Measurements from ENCODE around the gene SPATA6L.

SPATA6L gene

GRCh38 chr9:4706021-4706420 lies 39.7 kb upstream of the SPATA6L start:
- in situ Hi-C loops (cut with HindIII; ENCODE audit: low pct_ligation_motif_present, low sequenced_read_pairs), result no loop called here
- Histone ChIP-seq H3K4me3 (ENCODE audit: low read depth, low read length) (no peak overlapping the region), H3K36me3 (replicated peaks) (peaks cover 4% of the 10 kb centered on the region), H3K27ac (no peak overlapping the region), H3K27me3 (replicated peaks) (no peaks in the 10 kb centered on the region)
- no peak for TF ChIP-seq CTCF (IDR thresholded peaks at IDR 0.05; ENCODE audit: low read depth, low read length, missing control alignments)
- DNase-seq, result no peak

GRCh38 chr9:4704129-4704528 lies 37.8 kb upstream of the SPATA6L start:
- no peak for TF ChIP-seq CTCF (IDR thresholded peaks at IDR 0.05; ENCODE audit: low read depth, low read length, missing control alignments)

GRCh38 chr9:4701526-4701925 lies 35.2 kb upstream of the SPATA6L start:
- Histone ChIP-seq H3K27ac (no peak overlapping the region), H3K4me3 (ENCODE audit: low read depth, low read length) (no peak overlapping the region), H3K27me3 (replicated peaks) (no peaks in the 10 kb centered on the region), H3K36me3 (replicated peaks) (peaks cover 8% of the 10 kb centered on the region)
- no peak for DNase-seq
- in situ Hi-C loops (cut with HindIII; ENCODE audit: low pct_ligation_motif_present, low sequenced_read_pairs), result no loop called here
- TF ChIP-seq CTCF (IDR thresholded peaks at IDR 0.05; ENCODE audit: low read depth, low read length, missing control alignments), result no peak

More at GRCh38 chr9:4704129-4704528, 37.8 kb upstream of the SPATA6L start:
- H3K27me3 ChIP-seq (replicated peaks), result no peaks in the 10 kb centered on the region
- DNase-seq, result no peak
- H3K4me3 ChIP-seq (ENCODE audit: low read depth, low read length), result no peak overlapping the region
- peaks cover 8% of the 10 kb centered on the region for H3K36me3 ChIP-seq (replicated peaks)
- in situ Hi-C loops (cut with HindIII; ENCODE audit: low pct_ligation_motif_present, low sequenced_read_pairs), result no loop called here
- H3K27ac ChIP-seq, result no peak overlapping the region

- in situ Hi-C loops (cut with HindIII; ENCODE audit: low pct_ligation_motif_present, low sequenced_read_pairs), result no loop called here
These were observed 34.7 kb upstream of the SPATA6L start for GRCh38 chr9:4700932-4701331.

GRCh38 chr9:4700091-4700490 lies 33.8 kb upstream of the SPATA6L start:
- no peak for TF ChIP-seq CTCF (IDR thresholded peaks at IDR 0.05; ENCODE audit: low read depth, low read length, missing control alignments)
- DNase-seq, result peak; percentile 33
- H3K27me3 ChIP-seq (replicated peaks), result no peaks in the 10 kb centered on the region
- in situ Hi-C loops (cut with HindIII; ENCODE audit: low pct_ligation_motif_present, low sequenced_read_pairs), result no loop called here
- no peak overlapping the region for H3K4me3 ChIP-seq (ENCODE audit: low read depth, low read length)
- peaks cover 8% of the 10 kb centered on the region for H3K36me3 ChIP-seq (replicated peaks)
- H3K27ac ChIP-seq, result no peak overlapping the region

More at GRCh38 chr9:4700932-4701331, 34.7 kb upstream of the SPATA6L start:
- DNase-seq, result no peak
- Histone ChIP-seq H3K4me3 (ENCODE audit: low read depth, low read length) (no peak overlapping the region), H3K27ac (no peak overlapping the region), H3K27me3 (replicated peaks) (no peaks in the 10 kb centered on the region), H3K36me3 (replicated peaks) (peaks cover 8% of the 10 kb centered on the region)
- TF ChIP-seq CTCF (IDR thresholded peaks at IDR 0.05; ENCODE audit: low read depth, low read length, missing control alignments), result no peak

GRCh38 chr9:4691795-4692194 lies 25.5 kb upstream of the SPATA6L start:
- DNase-seq, result no peak
- in situ Hi-C loops (cut with HindIII; ENCODE audit: low pct_ligation_motif_present, low sequenced_read_pairs), result no loop called here
- H3K27me3 ChIP-seq (replicated peaks), result no peaks in the 10 kb centered on the region
- peaks cover 3% of the 10 kb centered on the region for H3K36me3 ChIP-seq (replicated peaks)
- H3K4me3 ChIP-seq (ENCODE audit: low read depth, low read length), result no peak overlapping the region
- TF ChIP-seq CTCF (IDR thresholded peaks at IDR 0.05; ENCODE audit: low read depth, low read length, missing control alignments), result no peak
- H3K27ac ChIP-seq, result no peak overlapping the region

Data from brain microvascular endothelial cell (primary cell).